HG03175 (cell line): ENCODE data around the gene CSPG5.

Experiments used
- ATAC-seq: cut with Tn5 transposase; IDR thresholded peaks from one replicate; pipeline ENCODE4 v1.9.1; 2021; ENCODE audit warnings: mild to moderate bottlenecking, moderate library complexity; ENCODE audit not compliant: unreplicated experiment

Gene CSPG5

DNA sequence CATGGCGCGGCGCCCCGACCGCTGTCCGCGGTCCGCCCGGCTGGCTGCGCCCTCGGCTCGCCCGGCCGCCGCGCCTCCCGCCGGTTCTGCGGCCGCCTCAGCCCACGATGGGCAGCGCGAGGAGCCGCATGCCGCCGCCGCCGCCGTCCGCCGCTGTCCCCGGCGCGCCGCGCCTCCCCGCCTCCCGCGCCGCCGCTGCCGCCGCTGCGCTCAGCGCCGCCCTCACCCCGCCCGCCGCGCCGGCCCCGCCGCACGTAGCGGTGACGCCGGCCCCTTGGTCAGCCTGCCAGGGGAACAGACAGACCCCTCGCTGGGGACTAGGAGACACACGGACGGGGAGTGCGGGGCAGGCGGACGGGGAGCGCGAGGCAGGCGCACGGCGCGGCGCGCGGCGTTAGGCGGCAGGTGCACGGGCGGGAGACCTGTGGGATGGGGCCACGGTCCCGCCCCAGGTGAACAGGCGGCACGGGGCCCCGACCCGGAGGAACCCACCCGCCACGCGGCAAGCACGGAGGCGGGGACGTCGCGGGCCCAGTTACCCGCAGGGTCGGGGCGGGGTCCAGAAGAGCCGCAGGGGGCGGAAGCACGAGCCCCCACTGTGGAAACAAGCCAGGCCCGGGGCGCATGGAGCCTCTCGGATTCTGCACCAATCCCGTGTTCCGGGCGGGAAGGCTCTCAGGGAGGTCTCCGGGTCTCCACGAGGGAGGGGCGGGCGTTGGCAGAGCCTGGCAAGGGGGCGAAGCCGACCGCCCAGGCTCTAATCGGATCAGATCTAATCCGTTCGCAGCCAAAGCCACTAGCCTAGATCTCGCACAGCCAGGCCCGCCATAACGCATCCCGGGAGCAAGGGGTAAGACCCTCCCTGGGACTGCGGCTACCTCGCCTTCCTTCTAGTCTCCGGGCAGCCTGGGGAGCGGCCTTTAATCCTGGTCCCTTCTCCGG lies at the start of gene CSPG5:
Gene CSPG5, minus strand, starts transcription at position 175 of the 942 bp plus-strand sequence. Its CDS starts 172 bp downstream, at position 3.
- no peak for ATAC-seq

DNA sequence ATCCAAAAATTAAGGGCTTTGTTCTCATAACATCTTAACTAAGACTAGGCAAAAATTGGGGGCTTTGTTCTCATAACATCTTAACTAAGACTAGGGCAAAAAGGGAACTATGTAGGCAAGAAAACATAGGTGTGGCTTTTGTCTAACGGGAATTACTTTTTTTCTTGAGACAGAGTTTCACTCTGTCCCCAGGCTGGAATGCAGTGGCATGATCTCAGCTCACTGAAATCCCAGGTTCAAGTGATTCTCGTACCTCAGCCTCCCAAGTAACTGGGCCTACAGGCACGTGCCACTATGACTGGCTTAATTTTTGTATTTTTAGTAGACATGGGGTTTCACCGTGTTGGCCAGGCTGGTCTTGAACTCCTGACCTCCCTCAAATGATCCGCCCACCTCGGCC lies 49.8 kb upstream of the CSPG5 start:
- no peak for ATAC-seq

DNA sequence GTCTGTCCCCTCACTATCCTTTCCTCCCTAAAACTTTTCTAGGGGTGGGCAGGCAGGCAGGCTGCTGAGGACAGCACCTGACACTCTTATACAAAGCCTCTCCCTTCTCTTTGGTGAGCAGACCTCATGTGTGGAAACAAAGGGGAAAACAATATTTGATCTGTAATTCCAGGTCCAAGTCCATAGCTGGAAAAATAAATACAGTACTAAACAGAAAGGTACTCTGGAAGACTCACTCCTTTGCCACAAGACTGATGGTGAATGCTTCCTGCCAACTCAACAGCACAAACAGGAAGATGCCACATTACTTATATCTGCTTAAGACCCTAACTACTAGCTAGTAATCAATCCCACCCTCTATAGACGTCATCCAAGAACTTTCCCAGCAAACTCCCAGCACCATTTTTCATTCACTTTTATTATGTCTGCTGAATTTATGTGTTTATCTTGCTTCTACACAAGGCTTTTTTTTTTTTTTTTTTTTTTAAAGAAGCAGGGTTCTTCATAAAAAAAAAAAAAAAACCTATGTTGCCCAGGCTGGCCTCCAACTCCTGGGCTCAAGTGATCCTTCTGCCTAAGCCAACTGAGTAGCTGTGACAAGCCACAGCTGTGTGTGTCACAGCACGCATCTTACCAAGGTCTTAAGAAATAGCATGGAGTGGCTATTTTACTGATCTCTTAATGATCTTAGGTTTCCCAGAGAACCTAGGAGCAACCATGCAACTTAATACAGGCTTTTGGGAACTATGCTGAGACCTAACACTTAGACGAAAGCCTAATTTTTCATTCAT lies 44.2 kb upstream of the CSPG5 start:
- ATAC-seq = no peak

- no peak for ATAC-seq
Measured at GRCh38 chr3:47617086-47618010, 38.7 kb upstream of the CSPG5 start.

GRCh38 chr3:47614788-47615187 lies 36.1 kb upstream of the CSPG5 start:
- ATAC-seq = no peak

- ATAC-seq = no peak
Measured at GRCh38 chr3:47613722-47614121, 35.1 kb upstream of the CSPG5 start.

- ATAC-seq = no peak
Measured at GRCh38 chr3:47612879-47613278, 34.2 kb upstream of the CSPG5 start.

GRCh38 chr3:47612178-47612577 lies 33.5 kb upstream of the CSPG5 start:
- no peak for ATAC-seq

DNA sequence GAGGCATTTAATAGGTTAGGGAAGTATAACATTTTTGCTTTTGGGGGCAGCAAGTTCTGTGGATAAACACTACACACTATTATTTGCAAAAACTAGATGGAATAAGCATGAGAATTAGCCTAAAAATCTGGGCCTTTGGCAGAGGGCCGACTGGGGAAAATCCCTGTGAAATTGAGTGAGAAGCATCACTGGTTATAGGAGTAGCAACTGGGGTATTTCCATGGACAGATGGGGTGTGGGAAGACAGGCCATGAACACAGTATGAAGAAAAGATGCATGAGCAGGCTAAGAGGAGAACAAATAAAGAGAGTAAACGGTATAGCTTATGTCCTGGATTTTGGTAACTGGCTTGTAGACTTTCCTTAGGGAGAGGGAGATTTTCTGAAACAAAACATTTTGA lies 32.9 kb upstream of the CSPG5 start:
- no peak for ATAC-seq

- ATAC-seq = no peak
Measured at GRCh38 chr3:47610583-47610982, 31.9 kb upstream of the CSPG5 start.

- ATAC-seq = no peak
Measured at GRCh38 chr3:47607335-47607734, 28.7 kb upstream of the CSPG5 start.

DNA sequence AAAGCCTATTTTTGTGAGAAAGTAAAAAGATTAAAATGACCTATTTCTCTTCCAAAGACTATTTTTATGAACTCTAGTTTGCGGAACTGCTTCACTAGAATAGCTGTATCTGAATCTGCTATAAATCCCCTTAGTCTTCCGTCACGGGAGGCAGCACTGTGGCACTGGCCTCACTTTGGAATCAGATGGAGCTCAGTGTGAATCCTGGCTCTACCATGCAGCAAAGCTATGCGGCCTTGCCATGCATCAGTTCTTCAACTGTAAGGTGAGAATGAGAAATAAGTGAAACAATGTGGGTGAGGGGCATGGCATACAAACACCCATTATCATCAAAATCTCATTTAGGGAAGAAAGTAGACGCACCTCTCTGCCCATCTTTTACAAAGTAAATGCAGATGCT lies 27.5 kb upstream of the CSPG5 start:
- ATAC-seq = no peak

DNA sequence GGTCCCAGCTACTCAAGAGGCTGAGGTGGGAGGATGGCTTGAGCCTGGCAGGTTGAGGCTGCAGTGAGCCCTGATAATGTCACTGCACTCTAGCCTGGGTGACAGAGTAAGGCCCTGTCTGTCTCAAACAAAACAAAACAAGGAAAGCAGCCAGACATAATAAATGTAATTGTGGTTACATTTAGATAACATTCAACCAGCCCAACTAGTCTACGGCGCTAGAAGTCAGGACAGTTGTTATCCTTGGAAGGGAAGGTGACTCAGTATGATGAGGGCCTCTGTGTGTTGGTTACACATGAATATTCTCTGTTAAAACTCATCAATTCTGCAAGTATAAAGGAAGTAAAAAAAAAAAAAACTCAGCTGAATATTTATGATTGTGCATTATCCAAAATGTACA lies 27.0 kb upstream of the CSPG5 start:
- no peak for ATAC-seq

GRCh38 chr3:47604145-47604544 lies 25.5 kb upstream of the CSPG5 start:
- ATAC-seq = no peak

- ATAC-seq = no peak
Measured at GRCh38 chr3:47603332-47603731, 24.7 kb upstream of the CSPG5 start.

GRCh38 chr3:47601281-47601680 lies 22.6 kb upstream of the CSPG5 start:
- no peak for ATAC-seq

DNA sequence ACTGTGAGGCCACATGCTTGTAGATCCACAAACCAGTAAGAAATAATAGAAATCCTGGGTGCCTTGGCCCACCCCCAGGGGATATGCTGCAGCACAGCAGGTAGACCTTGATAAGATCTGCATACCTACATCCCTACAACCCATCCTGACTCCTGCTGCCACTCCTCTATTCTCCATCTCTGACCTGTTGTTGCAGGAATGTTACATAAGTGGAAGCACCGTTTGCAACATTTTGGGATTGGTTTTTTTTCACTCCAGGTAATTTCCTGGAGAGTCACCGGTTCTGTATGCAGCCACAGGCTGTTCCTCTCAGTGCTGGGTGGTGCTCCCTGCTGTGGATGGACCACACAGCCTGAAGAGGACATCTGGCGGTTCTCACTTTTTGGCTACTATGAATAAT lies 16.1 kb upstream of the CSPG5 start:
- ATAC-seq = no peak

- no peak for ATAC-seq
Measured at GRCh38 chr3:47592066-47592795, 13.6 kb upstream of the CSPG5 start.

DNA sequence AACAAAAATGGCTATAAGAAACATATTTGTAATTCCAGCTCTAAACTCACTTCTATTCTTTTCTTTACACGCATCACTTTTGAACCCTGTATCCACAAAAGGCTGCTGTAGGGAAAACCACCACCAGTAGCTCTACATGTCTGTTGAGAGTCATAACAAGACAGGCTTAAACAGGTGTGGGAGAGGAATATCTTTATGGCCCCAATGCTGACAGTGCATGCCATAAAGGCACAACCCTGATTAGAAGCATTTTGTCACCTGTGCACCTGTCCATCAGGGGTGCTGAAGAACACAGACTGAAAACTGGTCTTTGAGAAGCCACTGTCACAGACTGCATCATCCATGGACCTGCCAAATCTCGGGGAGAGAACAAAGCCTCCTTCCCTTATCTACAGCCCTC lies 11.6 kb upstream of the CSPG5 start:
- ATAC-seq = no peak

- no peak for ATAC-seq
Measured at GRCh38 chr3:47588587-47588986, 9.9 kb upstream of the CSPG5 start.
